Measurements from ENCODE around the gene NRXN3. TPM values are rescaled to one million over a fixed set of nuclear protein-coding genes. Genes with fewer than 3 reads are reported as not detected.
A peak's percentile ranks its signal among the peaks of the same experiment; 100 is the strongest.

The NRXN3 gene
- total and polyA plus RNA-seq, 2 of the 4 experiments (the other 2 are of a cell fraction), result 4.8 to 25.1 TPM

DNA sequence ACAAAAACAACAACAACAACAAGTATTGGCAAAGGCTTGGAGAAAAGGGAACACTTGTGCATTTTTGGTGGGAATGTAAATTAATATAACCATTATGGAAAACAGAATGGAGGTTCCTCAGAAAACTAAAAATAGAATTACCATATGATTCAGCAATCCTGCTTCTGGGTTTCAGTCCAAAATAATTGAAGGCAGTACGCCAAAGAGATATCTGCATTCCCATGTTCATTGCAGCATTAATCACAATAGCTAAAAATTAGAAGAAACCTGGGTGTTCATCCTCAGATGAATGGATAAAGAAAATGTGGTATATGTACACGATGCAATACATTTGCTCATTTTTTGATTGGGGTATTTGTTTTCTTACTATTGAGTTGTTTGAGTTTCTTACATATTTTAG lies 813.0 kb downstream of the NRXN3 start:
- Histone ChIP-seq H4K8ac (ENCODE audit: low read depth in 2 of 2, low read length in 2 of 2) (no peak overlapping the region), H3K18ac (ENCODE audit: low read depth, low read length) (no peak overlapping the region), H2AFZ (replicated peaks; ENCODE audit: low read length, poor library complexity) (no peak overlapping the region), H2BK5ac (ENCODE audit: low read depth, low read length, poor library complexity, severe bottlenecking) (no peak overlapping the region), H3K9ac (ENCODE audit: low read depth, low read length) (no peak overlapping the region), H3K4me1 (ENCODE audit: control insufficient read depth, insufficient read depth, low read length) (no peaks in the 10 kb centered on the region), H4K20me1 (ENCODE audit: insufficient read depth, low read length) (no peaks in the 10 kb centered on the region), H4K5ac (ENCODE audit: low read depth, low read length) (no peak overlapping the region), H4K91ac (ENCODE audit: insufficient read depth, low read depth, low read length) (no peak overlapping the region), H3K9me1 (ENCODE audit: insufficient read depth, low read length) (no peaks in the 10 kb centered on the region), H2BK15ac (ENCODE audit: low read depth, low read length) (no peak overlapping the region), H3K27me3 (ENCODE audit: control insufficient read depth, insufficient read depth, low read length) (no peaks in the 10 kb centered on the region), H2BK120ac (ENCODE audit: low read depth, low read length) (no peak overlapping the region), H3K14ac (replicated peaks; ENCODE audit: low read depth, low read length) (no peak overlapping the region), H3K36me3 (ENCODE audit: control insufficient read depth, insufficient read depth, low read length) (no peaks in the 10 kb centered on the region), H3K4me2 (ENCODE audit: low read depth, low read length) (no peak overlapping the region; the same call in 1 of the 2 replicates), H2AK9ac (replicated peaks; ENCODE audit: low read depth, low read length, poor library complexity) (no peak overlapping the region), H3K4me3 (ENCODE audit: insufficient read depth, low read depth, low read length) (no peak overlapping the region), H3K27ac (ENCODE audit: insufficient read depth, low read length) (no peak overlapping the region), H3K4ac (ENCODE audit: low read depth, low read length) (no peak overlapping the region), H3K23ac (ENCODE audit: low read depth, low read length) (no peak overlapping the region), H3K9me3 (ENCODE audit: control insufficient read depth, insufficient read depth, low read length) (no peaks in the 10 kb centered on the region), H3K79me1 (ENCODE audit: low read depth in 1 of 2, low read length in 2 of 2) (no peaks in the 10 kb centered on the region), H2AK5ac (ENCODE audit: low read depth, low read length) (no peak overlapping the region), H2BK20ac (ENCODE audit: low read depth, low read length) (no peak overlapping the region), H3K56ac (ENCODE audit: extremely low read depth, insufficient read depth, low read length) (no peak overlapping the region)
- no peak for ATAC-seq (ENCODE audit: low read depth)
- in situ Hi-C loops (cut with MboI; ENCODE audit: low sequenced_read_pairs), result no loop called here
- TF ChIP-seq FOS (IDR thresholded peaks at IDR 0.05; ENCODE audit: low read depth, low read length), result no peak
- TF ChIP-seq, protein P1, sequence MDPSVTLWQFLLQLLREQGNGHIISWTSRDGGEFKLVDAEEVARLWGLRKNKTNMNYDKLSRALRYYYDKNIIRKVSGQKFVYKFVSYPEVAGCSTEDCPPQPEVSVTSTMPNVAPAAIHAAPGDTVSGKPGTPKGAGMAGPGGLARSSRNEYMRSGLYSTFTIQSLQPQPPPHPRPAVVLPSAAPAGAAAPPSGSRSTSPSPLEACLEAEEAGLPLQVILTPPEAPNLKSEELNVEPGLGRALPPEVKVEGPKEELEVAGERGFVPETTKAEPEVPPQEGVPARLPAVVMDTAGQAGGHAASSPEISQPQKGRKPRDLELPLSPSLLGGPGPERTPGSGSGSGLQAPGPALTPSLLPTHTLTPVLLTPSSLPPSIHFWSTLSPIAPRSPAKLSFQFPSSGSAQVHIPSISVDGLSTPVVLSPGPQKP (IDR thresholded peaks at IDR 0.05; ENCODE audit: borderline replicate concordance, low read depth, low read length), result no peak
- TF ChIP-seq NFE2L2 (IDR thresholded peaks at IDR 0.05; ENCODE audit: low read depth, low read length), result 0 out of 2 replicates have a peak, but pooled peaks have one; percentile 18
- TF ChIP-seq CHD1 (IDR thresholded peaks at IDR 0.05; ENCODE audit: low read depth, low read length), result no peak
- no peak for TF ChIP-seq POLR2A (IDR thresholded peaks at IDR 0.05; ENCODE audit: low read depth, low read length)
- POLR2A ChIA-PET (ENCODE audit: unreplicated experiment), result no interaction called here
- intact Hi-C loops (cut with micrococcal nuclease), result no loop called here
- dilution Hi-C loops (cut with HindIII; ENCODE audit: low sequenced_read_pairs, unreplicated experiment), result no loop called here
- no CpG with 5 or more reads among the region's 2 CpGs for WGBS, 2 experiments (ENCODE audit: extremely low coverage in 2 of 2, insufficient read length in 1 of 2)
- CTCF ChIA-PET, result no interaction called here
- peak; percentile 68 for DNase-seq
- no TSS peak for BruUV-seq (replicated peaks)

All from IMR-90 (cell line).